HG02870 (cell line): Measurements from ENCODE around the gene DCXR.

ENCODE experiments used
- ATAC-seq: cut with Tn5 transposase; IDR thresholded peaks from one replicate; pipeline ENCODE4 v1.9.1; 2021; ENCODE audit warnings: mild to moderate bottlenecking, moderate library complexity; ENCODE audit not compliant: unreplicated experiment

The DCXR gene

GRCh38 chr17:82000803-82001570, 36.5 kb downstream of the DCXR start:
- ATAC-seq = no peak

DNA sequence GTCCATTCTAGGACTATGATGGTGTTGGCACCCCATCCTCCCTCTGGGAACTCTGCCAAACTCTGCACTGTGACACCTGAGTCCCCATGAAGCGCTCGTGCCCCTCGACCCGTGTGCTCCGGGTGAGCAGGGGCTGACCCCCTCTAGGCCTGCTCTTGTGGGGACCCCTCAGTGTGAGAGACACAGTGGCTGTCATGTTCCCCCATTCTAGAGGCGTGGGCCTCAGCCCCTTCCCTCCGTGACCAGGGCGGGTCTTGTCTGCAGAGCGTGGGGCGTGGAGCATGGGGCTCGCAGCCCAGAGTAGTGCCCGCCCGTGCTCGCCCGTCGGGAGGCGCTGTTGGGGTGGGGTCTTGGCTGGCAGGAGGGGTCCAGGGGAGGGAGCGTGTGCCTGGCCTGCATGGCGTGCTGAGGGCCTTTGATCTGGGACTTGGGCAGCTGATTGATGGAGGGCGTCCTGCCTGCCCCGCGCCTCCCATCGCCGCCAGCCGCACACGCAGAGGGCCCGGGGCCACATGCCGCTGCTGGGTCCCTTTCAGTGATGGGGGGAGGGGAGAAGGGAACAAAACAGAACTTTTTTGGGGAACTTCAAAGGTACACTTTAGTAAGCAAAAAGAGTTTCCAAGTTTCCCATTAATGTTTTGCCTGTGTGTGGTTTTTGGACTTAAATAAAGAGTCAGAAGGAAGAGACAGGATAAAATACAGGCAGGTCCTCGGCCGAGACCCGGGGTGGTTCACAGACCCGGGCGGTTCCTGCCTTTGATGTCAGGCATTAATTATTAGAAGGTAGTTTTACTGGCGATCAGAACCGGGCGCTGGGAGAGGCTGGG, 37.3 kb downstream of the DCXR start:
- no peak for ATAC-seq

GRCh38 chr17:81999587-81999975, 37.9 kb downstream of the DCXR start:
- ATAC-seq = no peak

DNA sequence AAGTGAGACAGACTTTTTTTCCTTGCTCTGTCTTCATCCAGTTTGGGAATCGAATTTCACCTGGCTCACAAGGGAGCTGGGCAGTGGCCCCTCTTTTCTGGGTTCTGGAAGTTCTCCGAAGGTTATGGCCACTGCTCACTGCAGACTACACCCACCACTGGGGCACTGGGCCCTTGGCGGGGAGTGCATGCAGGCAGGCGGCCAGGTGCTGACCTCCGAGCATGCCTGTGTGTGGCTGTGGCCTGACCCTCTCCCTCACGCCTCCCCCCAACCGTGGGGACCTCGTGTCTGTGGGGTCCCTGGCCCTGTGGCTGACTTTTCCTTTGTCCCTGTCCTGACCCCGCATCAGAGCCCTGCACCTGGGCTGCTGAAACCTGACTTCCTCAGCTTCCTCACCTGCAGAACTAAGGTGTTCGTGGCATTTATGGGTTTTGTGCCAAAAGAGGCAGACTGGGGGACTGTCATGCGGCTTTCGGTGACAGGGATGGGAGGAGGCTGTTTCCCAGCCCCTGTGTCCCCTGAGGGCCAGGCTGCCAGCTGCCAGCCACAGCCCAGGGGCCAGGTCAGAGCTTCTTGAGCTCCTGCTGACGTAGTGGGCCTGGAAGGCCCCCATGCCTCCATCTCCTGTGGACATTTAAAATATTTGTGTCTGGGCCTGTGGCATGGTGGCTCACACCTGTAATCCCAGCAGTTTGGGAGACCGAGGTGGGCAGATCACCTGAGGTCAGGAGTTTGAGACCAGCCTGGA, 38.6 kb downstream of the DCXR start:
- no peak for ATAC-seq

GRCh38 chr17:81998212-81998611, 39.3 kb downstream of the DCXR start:
- ATAC-seq = no peak

DNA sequence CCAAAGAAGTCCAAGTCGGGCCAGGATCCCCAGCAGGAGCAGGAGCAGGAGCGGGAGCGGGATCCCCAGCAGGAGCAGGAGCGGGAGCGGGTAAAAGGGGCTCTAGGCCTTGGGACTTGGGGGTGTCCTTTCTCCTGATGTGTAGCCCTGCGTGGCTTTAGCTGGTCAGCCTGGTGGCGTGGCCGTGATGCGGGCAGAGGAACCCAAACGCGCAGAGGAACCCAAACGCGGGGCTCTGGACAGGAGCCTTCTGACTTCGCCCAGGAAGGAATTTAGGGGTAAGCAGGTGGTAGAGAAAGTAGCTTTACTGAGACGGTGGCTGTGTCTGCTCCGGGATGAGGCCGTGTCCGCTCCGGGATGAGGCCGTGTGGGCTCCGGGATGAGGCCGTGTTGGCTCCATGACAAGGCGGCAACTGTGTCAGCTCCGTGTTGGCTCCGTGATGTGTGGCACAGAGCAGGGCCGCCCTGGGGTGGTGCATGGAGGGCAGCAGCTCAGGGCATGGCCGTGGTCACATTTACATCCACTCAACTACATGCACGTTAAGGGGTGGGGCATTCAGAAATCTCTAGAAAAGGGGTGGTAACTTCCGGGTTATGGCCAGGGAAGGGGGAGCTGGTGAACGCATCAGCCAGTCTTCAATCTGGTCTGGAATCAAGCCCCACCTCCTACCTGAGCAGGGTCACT, 40.6 kb downstream of the DCXR start:
- ATAC-seq = no peak

- no peak for ATAC-seq
These were observed 41.2 kb downstream of the DCXR start for GRCh38 chr17:81996232-81996756.

- ATAC-seq = no peak
These were observed 41.9 kb downstream of the DCXR start for GRCh38 chr17:81995463-81996231.

GRCh38 chr17:81994593-81995462, 42.7 kb downstream of the DCXR start:
- no peak for ATAC-seq

GRCh38 chr17:81993729-81994592, 43.5 kb downstream of the DCXR start:
- ATAC-seq = no peak

- no peak for ATAC-seq
These were observed 45.0 kb downstream of the DCXR start for GRCh38 chr17:81992306-81993102.

DNA sequence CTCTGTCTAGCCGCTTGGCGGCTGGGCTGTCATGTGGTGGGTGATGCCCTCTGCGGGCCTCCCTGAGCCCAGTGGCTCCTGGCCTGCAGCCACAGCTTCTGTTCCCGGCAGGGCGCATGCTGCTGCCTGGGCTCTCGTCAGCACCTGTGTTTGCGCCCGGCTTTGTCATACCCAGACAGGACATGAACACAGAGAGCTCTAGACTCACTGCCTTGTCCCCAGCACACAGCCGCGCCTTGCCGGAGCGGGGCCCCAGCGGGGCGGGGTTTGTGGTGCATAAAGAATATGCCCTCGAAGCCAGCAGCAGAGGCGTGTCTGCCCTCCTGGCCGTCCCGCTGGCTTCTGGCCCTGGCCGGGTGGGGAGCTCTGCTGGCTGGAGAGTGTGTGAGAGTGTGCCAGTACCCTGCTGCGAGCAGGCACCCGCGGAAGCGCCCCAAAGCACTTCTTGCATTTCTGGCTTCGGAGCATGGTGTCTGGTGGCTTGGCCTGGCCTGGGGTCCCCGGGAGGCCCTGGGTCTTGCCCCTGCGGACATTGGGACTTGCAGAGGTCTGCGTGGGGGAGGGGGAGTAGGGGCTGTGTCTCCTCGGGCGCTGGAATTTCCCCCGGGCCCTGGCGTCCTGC, 45.7 kb downstream of the DCXR start:
- no peak for ATAC-seq

GRCh38 chr17:81990836-81991683, 46.4 kb downstream of the DCXR start:
- ATAC-seq = no peak

DNA sequence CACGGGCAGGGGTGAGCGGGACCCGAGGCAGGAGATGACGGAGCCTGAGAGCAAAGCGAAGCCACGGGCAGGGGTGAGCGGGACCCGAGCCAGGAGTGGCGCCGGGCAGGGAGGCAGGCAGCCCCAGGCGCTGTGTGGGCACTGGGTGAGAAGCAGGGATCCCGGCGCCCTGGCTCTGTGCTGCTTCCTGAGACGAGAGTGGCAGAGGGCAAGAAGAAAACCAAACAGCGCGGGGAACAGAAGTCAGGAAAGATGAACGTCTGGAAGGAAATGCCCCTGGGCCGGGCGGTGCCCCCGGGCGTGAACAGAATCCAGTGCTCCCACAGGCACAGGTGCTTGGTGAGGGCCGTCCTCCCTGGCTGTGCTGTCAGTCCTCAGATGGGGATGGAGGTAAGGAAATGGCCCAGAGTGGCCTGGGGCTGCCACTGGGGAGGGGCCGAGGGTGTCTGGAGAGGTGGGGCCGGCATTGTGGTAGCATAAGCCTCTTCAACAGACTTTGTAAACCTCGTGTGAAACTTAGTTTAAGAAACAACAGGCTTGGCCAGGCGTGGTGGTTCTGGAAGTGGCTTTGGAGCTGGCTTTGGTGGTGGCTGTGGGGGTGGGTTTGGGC, 50.2 kb downstream of the DCXR start:
- ATAC-seq = no peak

- ATAC-seq = no peak
These were observed 50.9 kb downstream of the DCXR start for GRCh38 chr17:81986606-81987005.
